Keratinocyte (primary cell): ENCODE measurements around the gene GTF2A1. TPM values are rescaled to one million over a fixed set of nuclear protein-coding genes. Genes with fewer than 3 reads are reported as not detected.
"Not testable (repeated sequence)": the region's sequence is repeated elsewhere in the genome, so short reads cannot be mapped to it uniquely, and the experiment has no call there.

Source experiments
- DNase-seq: peaks from one replicate; pipeline ENCODE4 v3.0.0-alpha.2; 2011; ENCODE audit warnings: low read depth, missing footprints, low spot score
- FAIRE-seq: peaks from 2 replicates; lab custom pipeline; 2011; peaks lifted over from hg19 to GRCh38; lab: Jason Lieb, UNC
- H2AFZ ChIP-seq: 2 replicates; pipeline ENCODE4 v1.6.0; 2012; ENCODE audit warnings: low read length, control low read depth, inconsistent platforms; ENCODE audit not compliant: control insufficient read depth
- H3K27ac ChIP-seq: 2 replicates; pipeline ENCODE4 v1.5.1; 2011; ENCODE audit warnings: low read length; ENCODE audit not compliant: control insufficient read depth, insufficient read depth
- H3K27me3 ChIP-seq: 3 replicates; pipeline ENCODE4 v1.6.0; 2011; ENCODE audit warnings: low read length; ENCODE audit not compliant: control insufficient read depth, insufficient read depth; ENCODE audit errors: extremely low read depth
- H3K36me3 ChIP-seq, 2 experiments: 2 replicates in 1 of 2; 3 replicates in 1 of 2; pipeline ENCODE4 v1.5.1; 2011; ENCODE audit warnings: low read length in 2 of 2, mild to moderate bottlenecking in 1 of 2; ENCODE audit not compliant: control insufficient read depth in 2 of 2, insufficient read depth in 2 of 2; ENCODE audit errors: extremely low read depth in 1 of 2
- H3K4me1 ChIP-seq: 3 replicates; pipeline ENCODE4 v1.5.1; 2011; ENCODE audit warnings: low read length; ENCODE audit not compliant: control insufficient read depth, insufficient read depth; ENCODE audit errors: extremely low read depth
- H3K4me2 ChIP-seq: 3 replicates; pipeline ENCODE4 v1.6.0; 2011; ENCODE audit warnings: low read depth, low read length; ENCODE audit not compliant: control insufficient read depth, insufficient read depth; ENCODE audit errors: extremely low read depth
- H3K4me3 ChIP-seq, 3 experiments: fragments of 200-600 bp in 1 of 3; sonication (generic) in 1 of 3; 2 replicates in 2 of 3; 3 replicates in 1 of 3; pipeline ENCODE4 v1.5.1; 2011 to 2016; ENCODE audit warnings: low read length in 3 of 3, mild to moderate bottlenecking in 3 of 3, control low read depth in 2 of 3, inconsistent platforms in 1 of 3, low read depth in 1 of 3, mixed read lengths in 1 of 3, mixed run types in 1 of 3, moderate library complexity in 1 of 3; ENCODE audit not compliant: control insufficient read depth in 2 of 3, insufficient read depth in 2 of 3; ENCODE audit errors: extremely low read depth in 1 of 3
- H3K79me2 ChIP-seq: 2 replicates; pipeline ENCODE4 v1.6.0; 2012; ENCODE audit warnings: low read length; ENCODE audit not compliant: control insufficient read depth, insufficient read depth
- H3K9ac ChIP-seq: 3 replicates; pipeline ENCODE4 v1.6.0; 2011; ENCODE audit warnings: low read length; ENCODE audit not compliant: control insufficient read depth, insufficient read depth; ENCODE audit errors: extremely low read depth
- H3K9me1 ChIP-seq: 3 replicates; pipeline ENCODE4 v1.6.0; 2011; ENCODE audit warnings: low read length; ENCODE audit not compliant: control insufficient read depth, insufficient read depth; ENCODE audit errors: extremely low read depth
- H3K9me3 ChIP-seq: 2 replicates; pipeline ENCODE4 v1.5.1; 2012; ENCODE audit warnings: low read depth, low read length; ENCODE audit not compliant: control insufficient read depth
- H4K20me1 ChIP-seq: 3 replicates; pipeline ENCODE4 v1.6.0; 2011; ENCODE audit warnings: low read length; ENCODE audit not compliant: control insufficient read depth, insufficient read depth; ENCODE audit errors: extremely low read depth
- CTCF ChIP-seq, 3 experiments: IDR thresholded peaks in 1 of 3; conservative IDR thresholded peaks in 1 of 3; optimal IDR thresholded peaks in 1 of 3; 2 replicates in 2 of 3; 3 replicates in 1 of 3; pipeline versions ENCODE3 to v1.5.1; 2011; ENCODE audit warnings: low read length in 3 of 3, mild to moderate bottlenecking in 3 of 3, moderate library complexity in 2 of 3, control low read depth in 1 of 3, inconsistent platforms in 1 of 3; ENCODE audit not compliant: insufficient read depth in 2 of 3; ENCODE audit errors: extremely low read depth in 1 of 3
- EZH2 ChIP-seq: IDR thresholded peaks from one replicate; pipeline ENCODE4 v1.6.1; 2012; ENCODE audit warnings: inconsistent platforms, mild to moderate bottlenecking, low read length, moderate library complexity
- dilution Hi-C: fragments of 300-500 bp; cut with MboI; formaldehyde crosslinking; loops from one replicate; pipeline ENCODE4 v1.7.0; 2020; ENCODE audit warnings: low sequenced_read_pairs; ENCODE audit not compliant: extremely low pct_ligation_motif_present
- polyA plus RNA-seq, 5 experiments: library from polyadenylated mRNA; depleted of rRNA in 3 of 5; stranded (reverse) in 3 of 5; stranded (forward) in 1 of 5; unstranded in 1 of 5; fragments of >200 nt; gene quantifications; 1 replicate in 1 of 5; 2 replicates in 3 of 5; 3 replicates in 1 of 5; pipeline versions ENCODE4 v1.2.1 to v1.2.3, GENCODE V29; 2011 to 2012; ENCODE audit warnings: missing spikeins in 2 of 5, low read depth in 1 of 5, low replicate concordance in 1 of 5

GTF2A1 gene
- polyA plus RNA-seq, 1 donor (not counting 4 experiments of a cell fraction or from before 2014, with no cell fraction given), result 17.5 TPM

- H3K9me3 ChIP-seq, result no peaks in the 10 kb centered on the region
- FAIRE-seq, result no peak
- H4K20me1 ChIP-seq, result no peaks in the 10 kb centered on the region
- no peak overlapping the region for H3K27ac ChIP-seq
- peaks cover 5% of the 10 kb centered on the region for H3K4me1 ChIP-seq
- no peak for TF ChIP-seq CTCF (optimal IDR thresholded peaks at IDR 0.05 in 1 of 3, IDR thresholded peaks at IDR 0.05 in 1 of 3, conservative IDR thresholded peaks at IDR 0.05 in 1 of 3; ENCODE audit: extremely low read depth in 1 of 3, insufficient read depth in 2 of 3, low read length in 3 of 3)
- TF ChIP-seq EZH2, result no peak
- dilution Hi-C loops, result no loop called here
- no peaks in the 10 kb centered on the region for H3K79me2 ChIP-seq
- no peak overlapping the region for H3K4me2 ChIP-seq
- H3K36me3 ChIP-seq, result no peaks in the 10 kb centered on the region
- H2AFZ ChIP-seq, result no peak overlapping the region
- H3K4me3 ChIP-seq, result no peak overlapping the region
- H3K9me1 ChIP-seq, result no peaks in the 10 kb centered on the region
- no peak overlapping the region for H3K9ac ChIP-seq
- DNase-seq, result no peak
- H3K27me3 ChIP-seq, result no peaks in the 10 kb centered on the region
Measured at GRCh38 chr14:81224222-81224621, 3.5 kb upstream of the GTF2A1 start.

DNA sequence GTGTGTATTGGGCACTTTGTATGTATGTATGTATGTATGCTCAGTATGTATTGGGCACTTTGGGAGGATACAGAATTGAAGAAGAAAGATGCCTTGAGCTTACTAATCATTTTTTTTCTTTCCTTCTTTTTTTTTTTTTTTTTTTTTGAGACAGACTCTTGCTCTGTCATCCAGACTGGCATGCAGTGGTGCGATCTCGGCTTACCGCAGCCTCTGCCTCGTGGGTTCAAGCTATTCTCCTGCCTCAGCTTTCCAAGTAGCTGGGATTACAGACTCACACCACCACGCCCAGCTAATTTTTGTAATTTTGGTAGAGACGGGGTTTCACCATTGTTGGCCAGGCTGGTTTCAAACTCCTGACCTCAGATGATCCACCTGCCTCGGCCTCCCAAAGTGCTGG lies 3.0 kb upstream of the GTF2A1 start:
- H3K9me1 ChIP-seq, H3K36me3 ChIP-seq, H4K20me1 ChIP-seq, H3K4me3 ChIP-seq, H3K4me2 ChIP-seq, dilution Hi-C loops, H3K9me3 ChIP-seq, FAIRE-seq, H3K9ac ChIP-seq, H3K79me2 ChIP-seq, DNase-seq, H2AFZ ChIP-seq, H3K27me3 ChIP-seq, H3K4me1 ChIP-seq, H3K27ac ChIP-seq: not testable (repeated sequence)

GRCh38 chr14:81222691-81223090 lies 1.9 kb upstream of the GTF2A1 start:
- Histone ChIP-seq H3K4me1 (peaks cover 12% of the 10 kb centered on the region), H2AFZ (no peak overlapping the region), H4K20me1 (no peaks in the 10 kb centered on the region), H3K9ac (no peak overlapping the region), H3K9me3 (no peaks in the 10 kb centered on the region), H3K79me2 (peaks cover 13% of the 10 kb centered on the region), H3K27ac (no peak overlapping the region), H3K4me3 (no peak overlapping the region), H3K27me3 (no peaks in the 10 kb centered on the region), H3K9me1 (no peaks in the 10 kb centered on the region), H3K36me3 (no peaks in the 10 kb centered on the region), H3K4me2 (no peak overlapping the region)
- dilution Hi-C loops, result no loop called here
- no peak for DNase-seq
- TF ChIP-seq EZH2, result no peak
- no peak for TF ChIP-seq CTCF (optimal IDR thresholded peaks at IDR 0.05 in 1 of 3, IDR thresholded peaks at IDR 0.05 in 1 of 3, conservative IDR thresholded peaks at IDR 0.05 in 1 of 3; ENCODE audit: extremely low read depth in 1 of 3, insufficient read depth in 2 of 3, low read length in 3 of 3)
- no peak for FAIRE-seq
